Neural progenitor cell (in vitro differentiated cells): ENCODE data around the gene RNF220. TPM values are rescaled to one million over a fixed set of nuclear protein-coding genes. Genes with fewer than 3 reads are reported as not detected.

Experiments used
- DNase-seq: peaks from one replicate; pipeline ENCODE4 v3.0.0-alpha.2; 2016; ENCODE audit warnings: low spot score
- H2AFZ ChIP-seq: fragments of 200-600 bp; sonication (generic); replicated peaks from 2 replicates; pipeline ENCODE4 v1.6.1; 2016; ENCODE audit warnings: antibody characterized with exemption
- H3F3A ChIP-seq: fragments of 200-600 bp; sonication (generic); 2 replicates; pipeline ENCODE4 v1.6.1; 2016; ENCODE audit warnings: antibody characterized with exemption, low read depth
- H3K27ac ChIP-seq: fragments of 200-600 bp; sonication (generic); 2 replicates; pipeline ENCODE4 v1.5.1; 2016; ENCODE audit warnings: mild to moderate bottlenecking
- H3K27me3 ChIP-seq: fragments of 200-600 bp; sonication (generic); 2 replicates; pipeline ENCODE4 v1.6.1; 2016; ENCODE audit warnings: mild to moderate bottlenecking, moderate library complexity
- H3K36me3 ChIP-seq: fragments of 200-600 bp; sonication (generic); 2 replicates; pipeline ENCODE4 v1.5.1; 2016
- H3K4me1 ChIP-seq: fragments of 200-600 bp; sonication (generic); 2 replicates; pipeline ENCODE4 v1.6.1; 2016; ENCODE audit warnings: mixed run types
- H3K4me2 ChIP-seq: fragments of 200-600 bp; sonication (generic); 2 replicates; pipeline ENCODE4 v1.6.1; 2016
- H3K4me3 ChIP-seq: fragments of 200-600 bp; sonication (generic); 2 replicates; pipeline ENCODE4 v1.5.1; 2016
- H3K79me2 ChIP-seq: fragments of 200-600 bp; sonication (generic); 2 replicates; pipeline ENCODE4 v1.6.1; 2016; ENCODE audit warnings: low read depth
- H3K9ac ChIP-seq: fragments of 200-600 bp; sonication (generic); 2 replicates; pipeline ENCODE4 v1.6.1; 2016
- H3K9me3 ChIP-seq: fragments of 200-600 bp; sonication (generic); 2 replicates; pipeline ENCODE4 v1.5.1; 2016; ENCODE audit warnings: low read depth
- H4K20me1 ChIP-seq: fragments of 200-600 bp; sonication (generic); 2 replicates; pipeline ENCODE4 v1.6.1; 2016; ENCODE audit warnings: low read depth
- H3K27ac Mint-ChIP-seq: 3 replicates; pipeline ENCODE4 v1.8.0; 2021; ENCODE audit warnings: mixed read lengths
- H3K27me3 Mint-ChIP-seq: 2 replicates; pipeline ENCODE4 v1.8.0; 2022; ENCODE audit warnings: low read depth, mild to moderate bottlenecking, inconsistent platforms, moderate library complexity, mixed read lengths; ENCODE audit not compliant: insufficient read depth
- H3K36me3 Mint-ChIP-seq: 3 replicates; pipeline ENCODE4 v1.8.0; 2021; ENCODE audit warnings: mixed read lengths
- H3K4me1 Mint-ChIP-seq: 3 replicates; pipeline ENCODE4 v1.8.0; 2021; ENCODE audit warnings: mixed read lengths
- H3K4me3 Mint-ChIP-seq: 3 replicates; pipeline ENCODE4 v1.8.0; 2021; ENCODE audit warnings: mild to moderate bottlenecking, moderate library complexity, mixed read lengths
- H3K9me3 Mint-ChIP-seq: 3 replicates; pipeline ENCODE4 v1.8.0; 2020; ENCODE audit warnings: mixed read lengths
- EZH2 ChIP-seq: fragments of 200-600 bp; sonication (generic); IDR thresholded peaks from 2 replicates; pipeline ENCODE4 v1.6.1; 2017; ENCODE audit warnings: antibody characterized with exemption, mild to moderate bottlenecking, moderate library complexity
- EZH2phosphoT487 ChIP-seq: fragments of 200-600 bp; sonication (generic); IDR thresholded peaks from 2 replicates; pipeline ENCODE4 v1.6.1; 2017; ENCODE audit warnings: antibody characterized with exemption
- total RNA-seq: library from RNA; depleted of rRNA; stranded (reverse); fragments of >200 nt; gene quantifications from 2 replicates; pipeline ENCODE4 v1.2.3, GENCODE V29; 2015; ENCODE audit warnings: low replicate concordance
- TF ChIP-seq, protein P1 (sequence below): fragments of 200-600 bp; sonication (generic); IDR thresholded peaks from 2 replicates; pipeline ENCODE4 v1.5.1; 2017; ENCODE audit warnings: antibody characterized with exemption, mild to moderate bottlenecking

RNF220 gene
- total RNA-seq, 1 donor from 2014 or later: 93.8 TPM

GRCh38 chr1:44436401-44437106 lies 31.5 kb downstream of the RNF220 start:
- Mint-ChIP-seq H3K27me3 (peaks cover 6% of the 10 kb centered on the region), H3K4me3 (peak overlapping the region; percentile 31), H3K36me3 (peaks cover 2% of the 10 kb centered on the region), H3K27ac (peak overlapping the region; percentile 62), H3K4me1 (peaks cover 23% of the 10 kb centered on the region), H3K9me3 (no peaks in the 10 kb centered on the region)
- Histone ChIP-seq H4K20me1 (no peaks in the 10 kb centered on the region), H3K4me2 (no peak overlapping the region), H3K27ac (no peak overlapping the region), H3K36me3 (no peaks in the 10 kb centered on the region), H3K4me1 (peaks cover 8% of the 10 kb centered on the region), H3K4me3 (no peak overlapping the region), H3K27me3 (peaks cover 27% of the 10 kb centered on the region), H2AFZ (no peak overlapping the region), H3F3A (no peaks in the 10 kb centered on the region), H3K79me2 (no peaks in the 10 kb centered on the region), H3K9me3 (no peaks in the 10 kb centered on the region), H3K9ac (no peak overlapping the region)
- DNase-seq: no peak
- TF ChIP-seq EZH2 (no peak), EZH2phosphoT487 (no peak)
- TF ChIP-seq, protein P1, sequence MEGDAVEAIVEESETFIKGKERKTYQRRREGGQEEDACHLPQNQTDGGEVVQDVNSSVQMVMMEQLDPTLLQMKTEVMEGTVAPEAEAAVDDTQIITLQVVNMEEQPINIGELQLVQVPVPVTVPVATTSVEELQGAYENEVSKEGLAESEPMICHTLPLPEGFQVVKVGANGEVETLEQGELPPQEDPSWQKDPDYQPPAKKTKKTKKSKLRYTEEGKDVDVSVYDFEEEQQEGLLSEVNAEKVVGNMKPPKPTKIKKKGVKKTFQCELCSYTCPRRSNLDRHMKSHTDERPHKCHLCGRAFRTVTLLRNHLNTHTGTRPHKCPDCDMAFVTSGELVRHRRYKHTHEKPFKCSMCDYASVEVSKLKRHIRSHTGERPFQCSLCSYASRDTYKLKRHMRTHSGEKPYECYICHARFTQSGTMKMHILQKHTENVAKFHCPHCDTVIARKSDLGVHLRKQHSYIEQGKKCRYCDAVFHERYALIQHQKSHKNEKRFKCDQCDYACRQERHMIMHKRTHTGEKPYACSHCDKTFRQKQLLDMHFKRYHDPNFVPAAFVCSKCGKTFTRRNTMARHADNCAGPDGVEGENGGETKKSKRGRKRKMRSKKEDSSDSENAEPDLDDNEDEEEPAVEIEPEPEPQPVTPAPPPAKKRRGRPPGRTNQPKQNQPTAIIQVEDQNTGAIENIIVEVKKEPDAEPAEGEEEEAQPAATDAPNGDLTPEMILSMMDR: no peak

DNA sequence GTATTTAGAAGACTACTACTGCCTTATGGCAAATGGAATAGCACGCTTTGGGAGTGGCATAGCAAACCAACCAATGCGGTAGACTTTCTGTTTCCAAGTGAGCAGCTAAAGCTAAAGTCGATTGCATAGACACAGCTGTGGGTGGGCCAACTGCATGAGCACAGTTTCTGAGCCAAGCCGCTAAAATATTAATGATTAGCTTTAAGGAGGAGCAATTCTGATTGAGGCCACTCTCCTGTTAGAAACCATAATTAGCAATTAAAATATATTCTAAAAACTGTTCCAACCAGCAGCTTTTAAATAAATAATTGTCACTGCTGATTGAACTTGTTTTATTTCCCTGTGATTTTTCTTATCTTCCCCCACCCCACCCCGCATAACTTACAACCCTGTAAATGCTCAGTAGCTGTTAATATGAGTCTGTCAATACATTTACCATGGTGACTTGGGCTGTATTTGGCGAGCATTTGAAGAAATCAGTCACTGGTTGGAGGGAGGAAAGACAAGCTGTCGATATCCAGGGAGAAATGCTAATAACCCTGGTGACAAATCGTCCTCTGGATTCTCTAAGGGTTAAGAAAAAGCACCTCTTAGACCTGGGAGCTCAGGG lies 32.2 kb downstream of the RNF220 start:
- no peak overlapping the region for H3K9ac ChIP-seq
- H3K79me2 ChIP-seq: no peaks in the 10 kb centered on the region
- H3F3A ChIP-seq: no peaks in the 10 kb centered on the region
- Mint-ChIP-seq H3K4me3 (no peak overlapping the region), H3K27ac (no peak overlapping the region), H3K4me1 (peaks cover 23% of the 10 kb centered on the region), H3K27me3 (peaks cover 6% of the 10 kb centered on the region), H3K36me3 (peaks cover 2% of the 10 kb centered on the region), H3K9me3 (no peaks in the 10 kb centered on the region)
- H3K4me2 ChIP-seq: no peak overlapping the region
- peaks cover 27% of the 10 kb centered on the region for H3K27me3 ChIP-seq
- no peak for DNase-seq
- H3K27ac ChIP-seq: no peak overlapping the region
- peaks cover 8% of the 10 kb centered on the region for H3K4me1 ChIP-seq
- no peaks in the 10 kb centered on the region for H3K36me3 ChIP-seq
- H3K9me3 ChIP-seq: no peaks in the 10 kb centered on the region
- no peak overlapping the region for H2AFZ ChIP-seq
- no peaks in the 10 kb centered on the region for H4K20me1 ChIP-seq
- no peak overlapping the region for H3K4me3 ChIP-seq
- TF ChIP-seq EZH2: no peak
- TF ChIP-seq EZH2phosphoT487: no peak
- TF ChIP-seq, protein P1: no peak

GRCh38 chr1:44442791-44443190 lies 37.7 kb downstream of the RNF220 start:
- TF ChIP-seq, protein P1: no peak
- TF ChIP-seq EZH2: no peak
- TF ChIP-seq EZH2phosphoT487: no peak
- Mint-ChIP-seq H3K4me1 (peaks cover 2% of the 10 kb centered on the region), H3K9me3 (no peaks in the 10 kb centered on the region), H3K27me3 (peaks cover 3% of the 10 kb centered on the region), H3K36me3 (peaks cover 1% of the 10 kb centered on the region), H3K27ac (no peak overlapping the region), H3K4me3 (no peak overlapping the region)
- H3K9ac ChIP-seq: no peak overlapping the region
- H3K4me3 ChIP-seq: no peak overlapping the region
- H2AFZ ChIP-seq: no peak overlapping the region
- H3K79me2 ChIP-seq: no peaks in the 10 kb centered on the region
- no peaks in the 10 kb centered on the region for H3K4me1 ChIP-seq
- no peak overlapping the region for H3K4me2 ChIP-seq
- no peak for DNase-seq
- H3K36me3 ChIP-seq: no peaks in the 10 kb centered on the region
- no peak overlapping the region for H3K27ac ChIP-seq
- no peaks in the 10 kb centered on the region for H3K9me3 ChIP-seq
- H3F3A ChIP-seq: no peaks in the 10 kb centered on the region
- H4K20me1 ChIP-seq: no peaks in the 10 kb centered on the region
- peaks cover 20% of the 10 kb centered on the region for H3K27me3 ChIP-seq
